PC-9 (cell line): ENCODE data around the gene PKN3. TPM values are rescaled to one million over a fixed set of nuclear protein-coding genes. Genes with fewer than 3 reads are reported as not detected.

Experiments
- BruUV-seq: library from RNA; stranded (reverse); fragments of 400-500 nt; replicated peaks from 2 replicates; lab custom pipeline; 2021; lab: Mats Ljungman, UMichigan
- CTCF ChIA-PET: fragments of 300-600 bp; sonication (Branson Sonifier 250); formaldehyde crosslinking; loops from one replicate; lab custom pipeline; 2022; ENCODE audit warnings: antibody characterized with exemption; lab: Charles Lee
- POLR2A ChIA-PET: fragments of 300-600 bp; sonication (Branson Sonifier 250); formaldehyde crosslinking; loops from one replicate; lab custom pipeline; 2022; ENCODE audit warnings: antibody characterized with exemption; ENCODE audit not compliant: unreplicated experiment; lab: Charles Lee
- DNase-seq, 2 experiments: peaks; one replicate each; pipeline versions ENCODE4 v3.0.0 to v3.0.0-alpha.2; 2015 to 2022; ENCODE audit warnings: mixed read lengths in 1 of 2
- H2AFZ ChIP-seq: fragments of 200-600 bp; sonication (generic); 2 replicates; pipeline ENCODE4 v1.8.1; 2017; ENCODE audit warnings: antibody characterized with exemption
- H3F3A ChIP-seq: fragments of 200-600 bp; sonication (generic); 2 replicates; pipeline ENCODE4 v1.8.1; 2017; ENCODE audit warnings: antibody characterized with exemption, mild to moderate bottlenecking, low read depth; ENCODE audit not compliant: insufficient read depth
- H3K27ac ChIP-seq: fragments of 200-600 bp; sonication (generic); 2 replicates; pipeline ENCODE4 v1.6.1; 2016; ENCODE audit warnings: mixed run types
- H3K27me3 ChIP-seq: fragments of 200-600 bp; sonication (generic); 2 replicates; pipeline ENCODE4 v1.6.1; 2016; ENCODE audit warnings: low read depth, mixed run types; ENCODE audit not compliant: insufficient read depth
- H3K36me3 ChIP-seq: fragments of 200-600 bp; sonication (generic); 2 replicates; pipeline ENCODE4 v1.6.1; 2016; ENCODE audit warnings: low read depth, mixed run types
- H3K4me1 ChIP-seq: fragments of 200-600 bp; sonication (generic); replicated peaks from 2 replicates; pipeline ENCODE4 v1.6.1; 2016; ENCODE audit warnings: mixed run types; ENCODE audit not compliant: insufficient read depth
- H3K4me2 ChIP-seq: fragments of 200-600 bp; sonication (generic); 2 replicates; pipeline ENCODE4 v1.6.1; 2017; ENCODE audit warnings: mixed run types
- H3K4me3 ChIP-seq: fragments of 200-600 bp; sonication (generic); 2 replicates; pipeline ENCODE4 v1.6.1; 2016; ENCODE audit warnings: mixed run types
- H3K79me2 ChIP-seq: fragments of 200-600 bp; sonication (generic); 2 replicates; pipeline ENCODE4 v1.6.1; 2017; ENCODE audit warnings: low read depth, mixed run types
- H3K9me2 ChIP-seq: fragments of 200-600 bp; sonication (generic); 2 replicates; pipeline ENCODE4 v1.8.1; 2017; ENCODE audit warnings: mild to moderate bottlenecking; ENCODE audit not compliant: insufficient read depth
- H3K9me3 ChIP-seq: fragments of 200-600 bp; sonication (generic); 2 replicates; pipeline ENCODE4 v1.8.1; 2016; ENCODE audit warnings: low read depth; ENCODE audit not compliant: insufficient read depth
- H4K20me1 ChIP-seq: fragments of 200-600 bp; sonication (generic); 2 replicates; pipeline ENCODE4 v1.8.1; 2017; ENCODE audit not compliant: insufficient read depth
- EZH2 ChIP-seq: fragments of 200-600 bp; sonication (generic); IDR thresholded peaks from 2 replicates; pipeline ENCODE4 v1.8.0; 2017; ENCODE audit warnings: antibody characterized with exemption, low read depth
- intact Hi-C: fragments of 100-400 bp; cut with micrococcal nuclease; formaldehyde crosslinking; loops from one replicate; pipeline ENCODE4 v1.10.0; 2022; ENCODE audit not compliant: unreplicated experiment
- total RNA-seq: library from RNA; stranded (reverse); gene quantifications from 2 replicates; pipeline ENCODE4 v1.2.3, GENCODE V29; 2021
- TF ChIP-seq, protein P1 (sequence below): fragments of 200-600 bp; sonication (generic); conservative IDR thresholded peaks from 2 replicates; pipeline ENCODE4 v1.6.1; 2017; ENCODE audit warnings: mixed run types, antibody characterized with exemption, mild to moderate bottlenecking, moderate library complexity

The PKN3 gene
- total RNA-seq, 1 experiment from 2014 or later, result 5.5 TPM

GRCh38 chr9:128753627-128754026 is 51.3 kb downstream of the PKN3 start:
- no peak overlapping the region for H2AFZ ChIP-seq
- BruUV-seq, result no TSS peak
- DNase-seq, result no peak
- ChIA-PET POLR2A (no interaction called here), CTCF (no interaction called here)
- intact Hi-C loops, result no loop called here
- no peaks in the 10 kb centered on the region for H3F3A ChIP-seq
- no peak for TF ChIP-seq EZH2
- TF ChIP-seq, protein P1, sequence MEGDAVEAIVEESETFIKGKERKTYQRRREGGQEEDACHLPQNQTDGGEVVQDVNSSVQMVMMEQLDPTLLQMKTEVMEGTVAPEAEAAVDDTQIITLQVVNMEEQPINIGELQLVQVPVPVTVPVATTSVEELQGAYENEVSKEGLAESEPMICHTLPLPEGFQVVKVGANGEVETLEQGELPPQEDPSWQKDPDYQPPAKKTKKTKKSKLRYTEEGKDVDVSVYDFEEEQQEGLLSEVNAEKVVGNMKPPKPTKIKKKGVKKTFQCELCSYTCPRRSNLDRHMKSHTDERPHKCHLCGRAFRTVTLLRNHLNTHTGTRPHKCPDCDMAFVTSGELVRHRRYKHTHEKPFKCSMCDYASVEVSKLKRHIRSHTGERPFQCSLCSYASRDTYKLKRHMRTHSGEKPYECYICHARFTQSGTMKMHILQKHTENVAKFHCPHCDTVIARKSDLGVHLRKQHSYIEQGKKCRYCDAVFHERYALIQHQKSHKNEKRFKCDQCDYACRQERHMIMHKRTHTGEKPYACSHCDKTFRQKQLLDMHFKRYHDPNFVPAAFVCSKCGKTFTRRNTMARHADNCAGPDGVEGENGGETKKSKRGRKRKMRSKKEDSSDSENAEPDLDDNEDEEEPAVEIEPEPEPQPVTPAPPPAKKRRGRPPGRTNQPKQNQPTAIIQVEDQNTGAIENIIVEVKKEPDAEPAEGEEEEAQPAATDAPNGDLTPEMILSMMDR, result no peak
- no peaks in the 10 kb centered on the region for H3K27me3 ChIP-seq
- no peak overlapping the region for H3K27ac ChIP-seq
- H3K4me1 ChIP-seq, result no peaks in the 10 kb centered on the region
- no peak overlapping the region for H3K4me3 ChIP-seq
- H3K79me2 ChIP-seq, result no peaks in the 10 kb centered on the region
- H3K36me3 ChIP-seq, result no peaks in the 10 kb centered on the region; the same call in 1 of the 2 replicates
- H3K9me2 ChIP-seq, result no peaks in the 10 kb centered on the region
- H3K9me3 ChIP-seq, result no peaks in the 10 kb centered on the region
- no peaks in the 10 kb centered on the region for H4K20me1 ChIP-seq
- no peak overlapping the region for H3K4me2 ChIP-seq

GRCh38 chr9:128757602-128758001 is 55.3 kb downstream of the PKN3 start:
- CTCF ChIA-PET, result no interaction called here
- BruUV-seq, result no TSS peak
- Histone ChIP-seq H3K4me2 (no peak overlapping the region), H3K27ac (no peak overlapping the region), H3K4me1 (no peaks in the 10 kb centered on the region), H3F3A (no peaks in the 10 kb centered on the region), H3K27me3 (no peaks in the 10 kb centered on the region), H3K79me2 (no peaks in the 10 kb centered on the region), H3K4me3 (no peak overlapping the region), H2AFZ (no peak overlapping the region), H4K20me1 (no peaks in the 10 kb centered on the region), H3K9me2 (no peaks in the 10 kb centered on the region), H3K36me3 (no peaks in the 10 kb centered on the region), H3K9me3 (no peaks in the 10 kb centered on the region)
- intact Hi-C loops, result no loop called here
- POLR2A ChIA-PET, result interaction anchor here (0.6 kb wide), 1 partner anchor 50 kb away, joined by 3 read pairs; no protein-coding TSS in a partner anchor
- DNase-seq, result no peak
- no peak for TF ChIP-seq EZH2
- TF ChIP-seq, protein P1, result no peak

DNA sequence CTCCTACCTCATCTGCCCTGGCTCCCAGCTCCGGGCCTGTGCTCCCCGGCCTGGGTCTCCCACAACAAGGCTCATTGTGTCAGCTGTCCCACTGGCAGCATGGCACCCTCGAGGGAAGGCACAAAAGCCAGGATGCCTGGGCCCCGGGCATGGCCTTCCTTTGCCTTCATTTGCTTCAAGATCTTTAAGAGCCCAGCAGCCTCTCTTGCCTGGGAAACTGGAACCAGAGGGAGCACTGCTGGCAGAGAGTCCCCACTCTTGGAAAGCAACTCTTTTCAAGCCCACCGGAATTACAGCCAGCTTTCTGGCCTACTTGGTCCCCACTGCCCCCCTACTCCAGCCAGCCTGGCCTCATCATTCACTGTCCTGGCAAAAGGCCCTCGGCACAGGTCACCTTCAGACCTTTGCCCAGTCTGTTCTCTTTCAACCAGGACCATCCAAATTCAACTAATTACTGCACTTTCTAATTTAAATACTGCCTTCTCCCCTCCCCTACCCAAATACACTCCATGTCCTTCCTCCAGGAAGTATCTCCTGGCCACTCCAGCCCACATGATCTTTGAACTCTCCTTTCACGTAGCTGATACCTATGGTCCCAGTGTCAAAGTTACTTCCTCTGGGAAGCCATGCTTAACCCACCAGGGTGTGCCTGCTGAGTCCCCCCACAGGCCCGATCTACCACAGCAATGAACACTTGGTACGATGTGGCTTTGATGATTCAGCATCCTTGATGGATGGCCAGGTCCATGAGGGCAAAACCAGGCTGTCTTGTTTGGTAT is 60.6 kb downstream of the PKN3 start:
- H3K9me2 ChIP-seq, result no peaks in the 10 kb centered on the region
- intact Hi-C loops, result no loop called here
- ChIA-PET CTCF (no interaction called here), POLR2A (no interaction called here)
- no peak overlapping the region for H3K27ac ChIP-seq
- H3K4me1 ChIP-seq, result no peaks in the 10 kb centered on the region
- no TSS peak for BruUV-seq
- H3K36me3 ChIP-seq, result no peaks in the 10 kb centered on the region; the same call in 1 of the 2 replicates
- H3K79me2 ChIP-seq, result no peaks in the 10 kb centered on the region
- no peaks in the 10 kb centered on the region for H3F3A ChIP-seq
- no peak overlapping the region for H3K4me3 ChIP-seq
- no peaks in the 10 kb centered on the region for H3K27me3 ChIP-seq
- no peak overlapping the region for H2AFZ ChIP-seq
- no peak for DNase-seq
- no peak overlapping the region for H3K4me2 ChIP-seq
- H3K9me3 ChIP-seq, result no peaks in the 10 kb centered on the region
- H4K20me1 ChIP-seq, result no peaks in the 10 kb centered on the region
- TF ChIP-seq, protein P1, result no peak
- no peak for TF ChIP-seq EZH2
